ENCODE data around the gene CUEDC2.
A peak's percentile ranks its signal among the peaks of the same experiment; 100 is the strongest.

CUEDC2 gene

DNA sequence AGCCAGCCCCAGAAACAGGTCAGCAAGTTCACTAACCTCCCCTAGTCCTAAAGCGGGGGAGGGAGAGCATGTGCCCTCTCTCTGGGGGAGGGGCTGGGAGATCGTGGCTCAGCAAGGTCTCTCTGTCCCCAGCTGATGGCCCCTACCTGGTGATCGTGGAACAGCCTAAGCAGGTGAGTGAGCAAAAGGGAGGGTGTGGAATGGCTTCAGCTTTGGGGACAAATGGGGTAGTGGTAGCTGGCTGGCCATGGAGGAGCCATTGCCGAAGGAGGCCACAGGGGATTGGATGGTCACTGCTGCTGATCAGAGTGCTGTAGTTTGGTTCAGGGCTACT lies 36.1 kb downstream of the CUEDC2 start:
- DNase-seq = no peak

GRCh38 chr10:102395400-102396316 lies 36.7 kb downstream of the CUEDC2 start, which contains the start of gene NFKB2:
TSS of gene NFKB2 (plus strand) at chr10:102395705. CDS start at chr10:102395960, 255 bp downstream.
- peak; percentile 89 to 91 for DNase-seq

- peak in 1 of 2 donors; percentile 46 for DNase-seq
These were observed 37.5 kb downstream of the CUEDC2 start for GRCh38 chr10:102394801-102395399.

DNA sequence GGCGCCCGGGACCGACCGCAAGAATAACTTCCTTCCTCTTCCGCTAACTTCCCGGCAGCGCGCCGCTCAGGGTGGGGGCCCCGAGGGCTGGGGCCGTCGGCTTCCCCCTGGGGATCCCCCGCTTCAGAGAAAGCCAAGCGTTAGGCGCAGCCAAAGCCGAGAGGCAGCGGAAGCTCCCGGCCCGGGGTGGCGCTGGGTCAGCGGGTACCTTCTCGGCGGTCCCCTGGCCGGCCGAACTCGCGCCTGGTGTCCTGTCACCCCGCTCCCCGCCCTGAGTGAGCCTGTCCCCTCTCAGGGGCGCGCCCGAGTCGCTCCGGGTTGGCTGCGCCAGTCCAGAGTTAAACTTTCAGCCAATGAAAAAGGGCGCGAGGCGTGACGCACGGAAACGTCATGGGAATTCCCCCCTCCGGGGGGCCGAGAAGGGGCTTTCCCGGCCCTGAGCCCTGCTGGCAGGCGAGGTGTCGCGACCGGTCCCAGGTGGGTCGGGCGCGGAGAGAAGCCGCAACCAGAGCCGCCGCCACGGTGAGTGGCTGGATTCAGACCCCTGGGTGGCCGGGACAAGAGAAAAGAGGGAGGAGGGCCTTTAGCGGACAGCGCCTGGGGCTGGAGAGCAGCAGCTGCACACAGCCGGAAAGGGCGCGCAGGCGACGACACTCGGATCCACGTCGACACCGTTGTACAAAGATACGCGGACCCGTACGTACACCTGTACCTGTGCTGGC lies 38.1 kb downstream of the CUEDC2 start:
- DNase-seq = peak; percentile 97 to 98

DNA sequence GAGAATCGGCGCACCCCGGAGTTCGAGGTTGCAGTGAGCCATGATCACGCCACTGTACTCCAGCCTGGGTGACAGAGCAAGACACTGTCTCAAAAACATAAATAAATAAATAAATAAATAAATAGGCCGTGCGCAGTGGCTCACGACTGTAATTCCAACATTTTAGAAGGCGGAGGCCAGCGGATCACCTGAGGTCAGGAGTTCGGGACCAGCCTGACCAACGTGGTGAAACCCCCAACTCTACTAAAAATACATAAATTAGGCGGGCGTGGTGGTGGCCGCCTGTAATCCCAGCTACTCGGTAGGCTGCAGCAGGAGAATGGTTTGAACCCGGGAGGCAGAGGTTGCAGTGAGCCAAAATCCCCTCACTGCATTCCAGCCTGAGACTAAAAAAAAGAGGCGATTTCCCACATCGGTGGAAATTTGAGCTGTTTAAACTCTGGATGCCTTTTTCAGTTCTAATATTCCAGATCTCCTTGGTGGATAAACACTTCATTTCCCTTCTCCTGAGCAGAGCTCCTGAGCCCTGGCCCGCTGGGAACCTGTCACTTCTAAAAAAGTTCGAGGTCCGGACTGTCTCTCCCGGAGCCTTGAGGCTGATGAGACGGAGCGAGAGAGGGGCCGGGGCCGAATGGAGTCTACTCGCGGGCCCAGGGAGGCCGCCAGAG lies 38.8 kb downstream of the CUEDC2 start:
- DNase-seq = no peak

GRCh38 chr10:102392306-102392705 lies 40.1 kb downstream of the CUEDC2 start:
- DNase-seq = no peak

DNA sequence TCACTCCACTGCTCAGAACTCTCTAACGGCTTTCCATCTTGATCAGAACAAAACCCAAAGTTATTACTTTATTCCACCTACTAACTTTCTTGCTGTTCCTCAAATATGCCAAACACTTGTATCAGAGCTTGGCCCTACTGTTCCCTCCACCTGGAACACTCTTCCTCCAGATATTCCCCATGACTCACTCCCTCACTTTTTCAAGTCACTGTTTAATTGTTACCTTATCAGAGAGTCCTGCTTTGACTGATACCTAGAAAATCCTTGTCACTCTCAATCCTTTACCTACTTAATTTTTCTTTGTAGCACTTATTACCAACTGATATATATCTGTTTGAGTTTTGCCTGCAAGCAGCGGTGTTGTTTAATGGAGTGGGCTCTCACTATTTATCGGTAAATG lies 42.5 kb downstream of the CUEDC2 start:
- DNase-seq = no peak

DNA sequence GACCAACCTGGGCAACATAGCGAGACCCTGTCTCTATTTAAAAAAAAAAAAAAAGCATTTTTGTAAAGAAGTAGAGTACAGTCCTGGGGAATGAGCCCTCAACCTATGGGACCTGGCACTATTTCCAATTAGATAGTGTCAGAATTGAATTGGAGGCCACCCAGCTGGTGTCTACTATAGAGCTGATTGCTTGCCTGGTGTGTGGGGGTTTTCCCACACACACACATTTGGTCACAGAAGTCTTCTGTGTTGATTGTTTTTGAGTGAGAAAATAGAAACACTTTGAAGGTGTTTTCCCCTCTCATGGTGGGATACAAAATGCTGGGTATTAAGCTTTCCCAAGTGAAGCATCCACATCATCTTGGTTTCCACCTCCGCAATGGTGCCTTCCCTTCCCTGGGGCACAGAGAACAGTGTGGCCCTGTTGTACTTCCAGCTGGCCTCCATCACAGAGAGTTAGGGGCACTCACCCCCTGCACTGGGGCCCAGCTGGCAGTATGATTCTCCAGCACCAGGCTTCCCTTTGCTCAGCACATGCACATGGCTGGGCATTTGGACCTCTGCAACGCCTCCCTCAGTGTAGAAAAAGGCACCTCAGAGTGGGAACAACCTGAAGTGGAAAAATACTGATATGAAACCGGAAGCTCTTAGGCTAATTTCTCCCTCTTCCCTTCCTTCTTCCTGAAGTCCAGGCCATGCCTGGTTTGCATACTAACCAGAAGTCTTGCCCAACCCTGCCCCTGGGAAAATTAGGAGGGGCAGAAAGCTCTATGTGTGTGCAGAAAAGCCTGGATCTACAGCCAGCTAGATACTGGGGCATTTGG lies 47.6 kb downstream of the CUEDC2 start:
- no peak for DNase-seq

- no peak for DNase-seq
These were observed 48.3 kb downstream of the CUEDC2 start for GRCh38 chr10:102384053-102384452.

DNA sequence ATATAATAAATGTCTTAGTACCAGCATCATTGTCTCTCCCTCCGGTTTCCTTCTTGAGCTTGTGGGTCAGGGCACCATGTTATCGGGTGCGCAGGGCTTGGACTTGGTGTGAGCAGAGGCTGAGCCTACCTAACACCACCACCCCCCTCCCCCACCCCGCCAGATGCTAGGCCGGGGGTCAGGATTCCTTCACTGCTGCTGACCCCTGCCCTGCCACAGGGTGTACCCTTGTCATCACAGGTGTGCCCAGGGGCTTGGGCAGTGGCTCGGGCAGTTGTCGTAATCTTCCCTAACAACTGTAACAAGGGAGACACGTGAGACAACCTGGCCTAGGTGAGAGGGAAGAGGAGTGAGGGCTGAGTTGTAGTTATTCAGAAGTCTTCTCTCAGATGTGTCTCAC lies 49.5 kb downstream of the CUEDC2 start:
- no peak for DNase-seq

GRCh38 chr10:102381983-102382382 lies 50.4 kb downstream of the CUEDC2 start:
- no peak for DNase-seq

GRCh38 chr10:102379383-102379782 lies 53.0 kb downstream of the CUEDC2 start:
- no peak for DNase-seq

GRCh38 chr10:102376901-102377300 lies 55.5 kb downstream of the CUEDC2 start:
- DNase-seq = no peak

DNA sequence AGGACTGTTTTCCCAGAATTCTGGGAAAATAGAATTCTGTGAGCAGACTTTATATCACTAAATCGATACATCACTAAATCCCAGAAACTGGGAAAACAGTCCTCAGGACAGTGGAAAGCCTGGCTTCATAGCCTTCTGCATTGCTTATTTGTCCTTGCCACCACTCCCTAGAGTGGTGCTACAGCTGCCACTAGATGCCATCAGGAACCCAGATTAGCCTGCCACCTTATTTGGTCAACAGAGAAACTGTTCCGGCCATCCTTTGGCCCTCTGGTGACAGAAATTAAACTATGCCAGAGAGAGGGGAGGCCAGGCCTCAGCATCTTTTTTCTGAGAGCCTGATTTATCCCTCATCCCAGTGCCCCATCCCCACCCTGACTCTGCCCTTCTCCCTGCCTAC lies 56.5 kb downstream of the CUEDC2 start:
- DNase-seq = no peak

DNA sequence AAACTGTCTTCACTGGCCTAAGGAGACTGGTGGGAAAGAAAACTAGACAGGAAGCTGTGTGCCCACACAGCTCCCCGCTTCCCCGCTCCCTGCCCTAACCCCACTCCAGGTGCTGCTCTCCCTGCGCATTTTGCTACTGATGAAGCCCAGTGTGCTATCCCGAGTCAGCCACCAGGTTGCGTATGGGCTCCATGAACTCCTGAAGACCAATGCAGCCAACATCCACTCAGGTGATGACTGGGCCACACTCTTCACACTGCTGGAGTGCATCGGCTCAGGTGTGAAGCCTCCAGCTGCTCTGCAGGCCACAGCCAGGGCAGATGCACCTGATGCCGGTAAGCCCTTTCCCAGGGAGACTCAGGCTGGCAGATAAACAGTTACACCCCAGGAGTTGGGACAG lies 57.1 kb downstream of the CUEDC2 start:
- DNase-seq = no peak

Measured in stimulated activated CD4-positive, alpha-beta T cell treated with anti-CD3 and anti-CD28 coated beads, Interleukin-2, amount 100 ng/mL, for 48 hours (primary cell).